ENCODE data around the gene TAF1B.

Gene TAF1B

DNA sequence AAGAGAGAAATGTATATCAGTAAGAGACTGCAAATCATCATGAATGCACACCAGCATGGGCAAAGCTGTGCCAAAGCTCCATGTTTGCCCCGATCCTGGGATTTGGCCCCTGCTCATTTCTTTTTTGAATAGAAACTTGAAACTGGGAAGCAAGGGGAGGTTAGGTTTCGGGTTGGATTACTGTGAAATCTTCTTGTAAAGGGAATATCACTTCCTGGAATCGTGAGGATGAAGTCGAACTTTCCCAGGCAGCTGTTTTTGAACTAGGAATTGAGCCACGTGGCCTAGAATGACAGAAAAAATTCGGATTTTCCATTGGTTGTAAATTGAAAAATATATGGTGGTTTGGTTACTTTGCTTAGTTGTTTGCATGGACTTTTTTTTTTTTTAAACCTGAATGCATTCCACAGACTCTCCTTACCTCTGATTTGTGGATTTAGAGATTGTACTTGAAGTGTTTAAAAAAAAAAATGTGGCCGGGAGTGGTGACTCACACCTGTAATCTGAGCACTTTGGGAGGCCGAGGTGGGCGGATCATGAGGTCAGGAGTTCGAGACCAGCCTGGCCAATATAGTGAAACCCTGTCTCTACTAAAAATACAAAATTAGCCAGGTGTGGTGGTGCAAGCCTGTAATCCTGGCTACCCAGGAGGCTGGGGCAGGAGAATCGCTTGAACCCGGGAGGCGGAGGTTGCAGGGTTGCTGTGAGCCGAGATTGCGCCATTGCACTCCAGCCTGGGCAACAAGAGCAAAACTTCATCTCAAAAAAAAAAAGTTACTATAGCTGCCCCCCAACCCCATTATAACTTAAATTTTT, 140.3 kb downstream of the TAF1B start:
- H3K18ac ChIP-seq (ENCODE audit: low read depth in 1 of 2, low read length in 2 of 2) = no peak overlapping the region
- H3K23ac ChIP-seq (ENCODE audit: low read length in 2 of 2) = no peak overlapping the region
- no peaks in the 10 kb centered on the region for H3K9me3 ChIP-seq (ENCODE audit: control insufficient read depth, low read length)
- H3K14ac ChIP-seq (ENCODE audit: low read length in 2 of 2) = no peak overlapping the region
- H3K4me1 ChIP-seq (ENCODE audit: control insufficient read depth, insufficient read depth, low read depth, low read length) = peaks cover 11% of the 10 kb centered on the region
- no peak overlapping the region for H3K4ac ChIP-seq (ENCODE audit: low read depth in 1 of 2, low read length in 2 of 2)
- H2BK15ac ChIP-seq (ENCODE audit: low read depth, poor library complexity, severe bottlenecking) = no peak overlapping the region
- no peak overlapping the region for H2BK12ac ChIP-seq (ENCODE audit: low read length in 2 of 2)
- WGBS = 83% methylated on average over 15 of the region's 15 CpGs
- peak overlapping the region; percentile 55 for H2AK5ac ChIP-seq (ENCODE audit: low read length, severe bottlenecking)
- H2AFZ ChIP-seq (ENCODE audit: low read depth, low read length) = no peak overlapping the region
- H3K4me3 ChIP-seq (ENCODE audit: insufficient read depth in 1 of 2, low read depth in 1 of 2, low read length in 2 of 2) = no peak overlapping the region
- no peak overlapping the region for H3K4me2 ChIP-seq (ENCODE audit: low read length, poor library complexity, severe bottlenecking)
- H4K91ac ChIP-seq (ENCODE audit: low read length) = no peak overlapping the region
- H2BK120ac ChIP-seq (ENCODE audit: low read depth, low read length) = no peak overlapping the region
- H3K27me3 ChIP-seq (ENCODE audit: control insufficient read depth in 1 of 2, insufficient read depth in 1 of 2, low read length in 2 of 2) = no peaks in the 10 kb centered on the region
- no peaks in the 10 kb centered on the region for H3K36me3 ChIP-seq (ENCODE audit: control insufficient read depth in 1 of 2, insufficient read depth in 2 of 2, low read depth in 1 of 2, low read length in 2 of 2)
- H3K79me1 ChIP-seq (replicated peaks; ENCODE audit: low read length, poor library complexity, severe bottlenecking) = no peaks in the 10 kb centered on the region
- H2BK5ac ChIP-seq (ENCODE audit: low read depth, low read length, poor library complexity, severe bottlenecking) = no peak overlapping the region
- peak overlapping the region; percentile 74 for H3K9ac ChIP-seq (ENCODE audit: low read length)
- H3K27ac ChIP-seq (ENCODE audit: low read length, poor library complexity, severe bottlenecking) = no peak overlapping the region
- H4K8ac ChIP-seq (ENCODE audit: low read length) = no peak overlapping the region
- no peak for DNase-seq

All from mesenchymal stem cell (in vitro differentiated cells and primary cell).